Colonic mucosa (tissue), 4 donors: Measurements from ENCODE around the gene TMSB10. TPM values are rescaled to one million over a fixed set of nuclear protein-coding genes. Genes with fewer than 3 reads are reported as not detected.
A peak's percentile ranks its signal among the peaks of the same experiment; 100 is the strongest.

Source experiments
- DNase-seq: peaks from one replicate; pipeline ENCODE4 v3.0.0-alpha.2; 2020
- H3K27ac ChIP-seq: fragments of 200-600 bp; one replicate; pipeline ENCODE4 v1.8.0; 2021
- H3K27me3 ChIP-seq: fragments of 200-600 bp; one replicate; pipeline ENCODE4 v1.8.0; 2021
- H3K36me3 ChIP-seq: fragments of 200-600 bp; one replicate; pipeline ENCODE4 v1.8.0; 2021
- H3K4me1 ChIP-seq: fragments of 200-600 bp; one replicate; pipeline ENCODE4 v1.8.0; 2021; ENCODE audit warnings: mild to moderate bottlenecking
- H3K4me3 ChIP-seq: fragments of 200-600 bp; one replicate; pipeline ENCODE4 v1.8.0; 2021
- H3K9ac ChIP-seq, 2 donors: one replicate each; pipeline ENCODE4 v1.7.0; 2013; ENCODE audit warnings: control low read depth in 2 of 2, low read depth in 2 of 2, low read length in 2 of 2
- H3K9me3 ChIP-seq: fragments of 200-600 bp; one replicate; pipeline ENCODE4 v1.8.0; 2021
- intact Hi-C: fragments of 100-400 bp; cut with DNase I; formaldehyde crosslinking; loops from one replicate; pipeline ENCODE4 v1.14.1; 2022
- total RNA-seq, 2 donors: library from RNA; stranded (reverse); fragmentation: NEBNext Ultra II Directional in 1 of 2; extraction: Animal tissue kit (Norgen Biotek cat#: 25700) in 1 of 2; gene quantifications; one replicate each; pipeline ENCODE4 v1.2.1, GENCODE V29; 2021
- TF ChIP-seq, protein P1 (sequence below): fragments of 200-600 bp; IDR thresholded peaks from one replicate; pipeline ENCODE4 v1.8.0; 2022; ENCODE audit warnings: antibody characterized with exemption, mild to moderate bottlenecking
- donor health status: healthy.
- donor health status: DM: no; HTN: no; CAD: no.
- donor health status: DM: no; HTN: no; CAD: no.

The TMSB10 gene
- total RNA-seq, 2 donors from 2014 or later, result 2,226 to 3,150 TPM

DNA sequence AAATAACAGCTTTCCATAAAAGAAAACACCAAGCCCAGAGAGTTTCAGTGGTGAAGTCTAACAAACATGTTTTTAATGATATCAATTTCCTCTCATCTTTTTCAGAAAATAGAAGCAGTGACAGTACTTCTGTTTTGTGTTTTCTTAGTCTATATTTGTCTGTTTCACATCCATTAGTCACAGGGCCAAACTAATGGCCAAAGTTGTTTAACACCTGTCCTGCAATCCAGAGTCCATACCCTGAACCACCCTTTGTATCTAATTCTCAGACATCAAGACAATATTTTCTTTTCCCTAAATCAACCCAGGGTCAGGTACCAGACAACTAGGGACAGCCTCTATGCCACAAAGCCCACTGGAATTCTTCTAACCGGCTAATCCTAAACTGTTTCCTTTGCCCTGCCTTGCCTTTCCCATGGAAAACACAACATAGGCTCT is 25.9 kb downstream of the TMSB10 start:
- Histone ChIP-seq H3K9me3 (no peaks in the 10 kb centered on the region), H3K27ac (no peak overlapping the region), H3K4me1 (no peaks in the 10 kb centered on the region), H3K4me3 (no peak overlapping the region), H3K27me3 (no peaks in the 10 kb centered on the region), H3K9ac (no peak overlapping the region), H3K36me3 (no peaks in the 10 kb centered on the region)
- intact Hi-C loops, result no loop called here
- no peak for DNase-seq
- TF ChIP-seq, protein P1, sequence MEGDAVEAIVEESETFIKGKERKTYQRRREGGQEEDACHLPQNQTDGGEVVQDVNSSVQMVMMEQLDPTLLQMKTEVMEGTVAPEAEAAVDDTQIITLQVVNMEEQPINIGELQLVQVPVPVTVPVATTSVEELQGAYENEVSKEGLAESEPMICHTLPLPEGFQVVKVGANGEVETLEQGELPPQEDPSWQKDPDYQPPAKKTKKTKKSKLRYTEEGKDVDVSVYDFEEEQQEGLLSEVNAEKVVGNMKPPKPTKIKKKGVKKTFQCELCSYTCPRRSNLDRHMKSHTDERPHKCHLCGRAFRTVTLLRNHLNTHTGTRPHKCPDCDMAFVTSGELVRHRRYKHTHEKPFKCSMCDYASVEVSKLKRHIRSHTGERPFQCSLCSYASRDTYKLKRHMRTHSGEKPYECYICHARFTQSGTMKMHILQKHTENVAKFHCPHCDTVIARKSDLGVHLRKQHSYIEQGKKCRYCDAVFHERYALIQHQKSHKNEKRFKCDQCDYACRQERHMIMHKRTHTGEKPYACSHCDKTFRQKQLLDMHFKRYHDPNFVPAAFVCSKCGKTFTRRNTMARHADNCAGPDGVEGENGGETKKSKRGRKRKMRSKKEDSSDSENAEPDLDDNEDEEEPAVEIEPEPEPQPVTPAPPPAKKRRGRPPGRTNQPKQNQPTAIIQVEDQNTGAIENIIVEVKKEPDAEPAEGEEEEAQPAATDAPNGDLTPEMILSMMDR, result no peak

DNA sequence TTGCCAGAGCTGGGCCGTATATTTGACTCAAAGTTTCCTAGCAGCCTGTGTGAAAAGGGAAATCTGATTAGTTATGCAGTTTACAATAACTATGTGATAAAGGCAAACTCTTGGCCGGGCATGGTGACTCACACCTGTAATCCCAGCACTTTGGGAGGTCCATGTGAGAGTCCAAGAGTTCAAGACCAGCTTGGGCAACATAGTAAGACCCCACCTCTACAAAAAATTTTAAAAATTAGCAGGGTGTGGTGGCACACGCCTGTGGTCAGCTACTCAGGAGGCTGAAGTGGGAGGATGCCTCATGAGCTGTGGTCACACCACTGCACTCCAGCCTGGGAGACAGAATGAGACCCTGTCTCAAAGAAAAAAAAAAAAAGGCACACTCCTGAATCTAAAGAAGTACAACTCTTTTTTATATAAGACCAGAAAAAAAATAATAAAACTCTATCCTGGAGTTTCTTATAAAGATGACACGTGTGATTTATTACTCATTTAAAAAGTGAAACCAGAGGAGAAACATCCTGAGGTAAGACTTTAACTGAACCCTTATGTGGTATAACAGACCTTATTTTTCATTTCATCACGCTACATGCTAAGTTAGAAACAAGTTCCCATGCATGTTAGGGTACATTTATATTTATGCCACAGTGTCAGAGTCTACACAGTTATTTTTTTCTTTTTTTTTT is 32.9 kb downstream of the TMSB10 start:
- Histone ChIP-seq H3K4me1 (peaks cover 11% of the 10 kb centered on the region), H3K36me3 (no peaks in the 10 kb centered on the region), H3K4me3 (no peak overlapping the region), H3K9ac (no peak overlapping the region), H3K9me3 (no peaks in the 10 kb centered on the region), H3K27ac (peak overlapping the region; percentile 90), H3K27me3 (no peaks in the 10 kb centered on the region)
- intact Hi-C loops, result no loop called here
- TF ChIP-seq, protein P1, result no peak
- no peak for DNase-seq

DNA sequence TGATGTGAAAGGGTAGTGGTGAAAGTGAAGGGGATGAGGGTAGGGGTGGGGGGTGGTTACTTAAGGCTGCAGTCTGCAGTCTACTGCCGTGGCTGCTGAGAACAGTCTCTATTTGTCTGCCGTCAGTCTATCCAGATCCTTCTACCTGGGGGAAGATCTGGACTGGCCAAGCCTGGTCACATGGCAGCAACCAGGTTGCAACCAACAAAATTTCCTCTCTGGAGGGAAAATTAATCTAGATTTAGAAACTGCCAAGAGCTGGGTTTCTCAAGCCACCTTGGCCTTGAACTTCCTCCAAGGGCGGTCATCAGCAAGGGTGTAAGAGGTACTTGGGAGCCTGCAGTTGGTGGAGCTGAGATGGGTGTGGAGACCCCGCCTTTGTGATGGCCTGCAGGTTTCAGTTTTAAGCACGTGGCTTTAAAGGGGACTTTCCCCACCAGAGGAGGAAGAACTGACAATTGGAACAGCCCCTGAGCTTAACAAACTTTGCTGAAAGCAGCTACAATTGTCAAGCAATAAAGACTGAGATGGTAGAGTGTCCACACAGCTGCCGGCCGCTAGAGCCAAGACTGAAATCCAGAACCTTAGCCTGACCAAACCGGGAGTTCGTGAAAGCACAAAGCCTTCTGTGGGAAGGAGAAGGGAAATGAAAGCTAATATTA is 34.1 kb downstream of the TMSB10 start:
- peak overlapping the region; percentile 90 for H3K27ac ChIP-seq
- no peaks in the 10 kb centered on the region for H3K9me3 ChIP-seq
- H3K4me1 ChIP-seq, result peaks cover 11% of the 10 kb centered on the region
- intact Hi-C loops, result no loop called here
- H3K4me3 ChIP-seq, result no peak overlapping the region
- TF ChIP-seq, protein P1, result no peak
- peak overlapping the region; percentile 33 to 60 for H3K9ac ChIP-seq
- no peaks in the 10 kb centered on the region for H3K27me3 ChIP-seq
- H3K36me3 ChIP-seq, result no peaks in the 10 kb centered on the region
- DNase-seq, result peak; percentile 84

DNA sequence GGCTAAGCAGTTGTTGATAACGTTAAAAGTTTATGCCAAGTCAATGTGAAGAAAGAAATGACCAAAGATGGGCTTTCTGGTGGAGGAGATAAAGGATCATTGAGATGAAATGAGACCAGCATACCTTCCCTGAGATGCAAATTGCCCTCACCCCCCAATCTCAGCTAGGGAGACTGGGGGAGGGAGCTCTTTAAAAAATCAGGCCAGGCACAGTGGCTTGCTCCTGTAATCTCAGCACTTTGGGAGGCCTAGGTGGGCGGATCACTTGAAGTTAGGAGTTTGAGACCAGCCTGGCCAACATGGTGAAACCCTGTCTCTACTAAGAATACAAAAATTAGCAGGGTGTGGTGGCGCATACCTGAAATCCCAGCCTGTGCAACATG is 34.6 kb downstream of the TMSB10 start:
- no peak for DNase-seq
- intact Hi-C loops, result no loop called here
- Histone ChIP-seq H3K27me3 (no peaks in the 10 kb centered on the region), H3K9me3 (no peaks in the 10 kb centered on the region), H3K4me1 (peaks cover 11% of the 10 kb centered on the region), H3K36me3 (no peaks in the 10 kb centered on the region), H3K27ac (peak overlapping the region; percentile 90), H3K9ac (peak overlapping the region in 1 of 2 donors; percentile 36), H3K4me3 (no peak overlapping the region)
- TF ChIP-seq, protein P1, result no peak

DNA sequence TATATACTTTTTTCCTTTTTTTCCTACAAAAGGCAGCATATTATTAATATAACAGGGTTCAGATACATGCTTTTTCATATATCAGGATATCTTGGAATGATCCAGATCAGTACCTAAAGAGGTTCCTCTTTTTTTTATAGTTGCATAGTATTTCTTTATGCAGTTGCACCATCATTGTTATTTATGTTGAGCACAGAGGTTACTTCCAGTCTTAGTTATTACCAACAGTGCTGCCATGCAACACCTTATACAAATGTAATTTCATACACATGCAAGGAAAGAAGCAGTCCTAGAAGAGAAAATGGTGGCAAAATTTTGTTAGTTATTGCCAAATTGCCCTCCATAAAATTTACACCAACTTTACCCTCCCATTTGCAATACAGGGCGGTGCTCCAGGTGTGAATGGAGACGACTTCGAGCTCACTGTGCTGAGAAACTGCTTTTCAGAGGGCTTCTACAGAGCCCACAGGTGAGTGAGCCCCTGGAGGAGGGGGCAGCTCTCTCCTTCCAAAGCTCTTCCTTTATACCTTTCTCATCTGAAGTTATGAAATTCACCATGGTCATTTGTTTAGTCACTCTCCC is 35.5 kb downstream of the TMSB10 start:
- H3K4me3 ChIP-seq, result no peak overlapping the region
- peak; percentile 50 for DNase-seq
- H3K27ac ChIP-seq, result peak overlapping the region; percentile 90
- H3K27me3 ChIP-seq, result no peaks in the 10 kb centered on the region
- H3K9me3 ChIP-seq, result no peaks in the 10 kb centered on the region
- H3K9ac ChIP-seq, result no peak overlapping the region
- no peaks in the 10 kb centered on the region for H3K36me3 ChIP-seq
- TF ChIP-seq, protein P1, result no peak
- H3K4me1 ChIP-seq, result peaks cover 11% of the 10 kb centered on the region
- intact Hi-C loops, result no loop called here
